Activated gamma-delta T cell treated with Interleukin-2 at 50 U/mL for 16 hours (primary cell): ENCODE measurements around the gene MBD6.
"Not testable (repeated sequence)": the region's sequence is repeated elsewhere in the genome, so short reads cannot be mapped to it uniquely, and the experiment has no call there.

Experiments
- DNase-seq: peaks from one replicate; pipeline ENCODE4 v3.0.0-alpha.2; 2020

The MBD6 gene

GRCh38 chr12:57488402-57489156, 34.0 kb upstream of the MBD6 start:
- DNase-seq = no peak

GRCh38 chr12:57489157-57489641, 33.4 kb upstream of the MBD6 start:
- no peak for DNase-seq

GRCh38 chr12:57490126-57490525, 32.5 kb upstream of the MBD6 start:
- no peak for DNase-seq

GRCh38 chr12:57491393-57492280, 31.0 kb upstream of the MBD6 start:
- no peak for DNase-seq

- DNase-seq = not testable (repeated sequence)
Measured at GRCh38 chr12:57495051-57495701, 27.4 kb upstream of the MBD6 start.

- DNase-seq = no peak
Measured at GRCh38 chr12:57496822-57497221, 25.8 kb upstream of the MBD6 start.

- no peak for DNase-seq
Measured at GRCh38 chr12:57497223-57498131, 25.1 kb upstream of the MBD6 start.

GRCh38 chr12:57498132-57498502, 24.5 kb upstream of the MBD6 start:
- no peak for DNase-seq

- DNase-seq = no peak
Measured at GRCh38 chr12:57498571-57498970, 24.1 kb upstream of the MBD6 start.

- no peak for DNase-seq
Measured at GRCh38 chr12:57500213-57500612, 22.4 kb upstream of the MBD6 start.

- DNase-seq = not testable (repeated sequence)
Measured at GRCh38 chr12:57502311-57502969, 20.2 kb upstream of the MBD6 start.

- DNase-seq = not testable (repeated sequence)
Measured at GRCh38 chr12:57506541-57506940, 16.1 kb upstream of the MBD6 start.

- not testable (repeated sequence) for DNase-seq
Measured at GRCh38 chr12:57507796-57508195, 14.8 kb upstream of the MBD6 start.

- no peak for DNase-seq
Measured at GRCh38 chr12:57511161-57511560, 11.5 kb upstream of the MBD6 start.

GRCh38 chr12:57511588-57512325, 10.9 kb upstream of the MBD6 start:
- DNase-seq = no peak

GRCh38 chr12:57512665-57513064, 10.0 kb upstream of the MBD6 start:
- no peak for DNase-seq

GRCh38 chr12:57513266-57513665, 9.4 kb upstream of the MBD6 start:
- no peak for DNase-seq

GRCh38 chr12:57513677-57514076, 8.9 kb upstream of the MBD6 start:
- DNase-seq = not testable (repeated sequence)

- not testable (repeated sequence) for DNase-seq
Measured at GRCh38 chr12:57514246-57514645, 8.4 kb upstream of the MBD6 start.

GRCh38 chr12:57514720-57515407, 7.8 kb upstream of the MBD6 start:
- DNase-seq = no peak
